Vein endothelial cell (primary cell): ENCODE results near the gene YIPF3. TPM values are rescaled to one million over a fixed set of nuclear protein-coding genes. Genes with fewer than 3 reads are reported as not detected.

Experiments used
- small RNA-seq: library from RNA; depleted of rRNA; stranded (forward); fragments of <200 nt; gene quantifications from one replicate; pipeline ENCODE3, GENCODE V24; 2012
- total RNA-seq: library from RNA; depleted of rRNA; stranded (reverse); fragments of >200 nt; gene quantifications from 2 replicates; pipeline ENCODE4 v1.2.3, GENCODE V29; 2012

The YIPF3 gene
- 131 and 133 TPM in 2 replicates for total RNA-seq

DNA sequence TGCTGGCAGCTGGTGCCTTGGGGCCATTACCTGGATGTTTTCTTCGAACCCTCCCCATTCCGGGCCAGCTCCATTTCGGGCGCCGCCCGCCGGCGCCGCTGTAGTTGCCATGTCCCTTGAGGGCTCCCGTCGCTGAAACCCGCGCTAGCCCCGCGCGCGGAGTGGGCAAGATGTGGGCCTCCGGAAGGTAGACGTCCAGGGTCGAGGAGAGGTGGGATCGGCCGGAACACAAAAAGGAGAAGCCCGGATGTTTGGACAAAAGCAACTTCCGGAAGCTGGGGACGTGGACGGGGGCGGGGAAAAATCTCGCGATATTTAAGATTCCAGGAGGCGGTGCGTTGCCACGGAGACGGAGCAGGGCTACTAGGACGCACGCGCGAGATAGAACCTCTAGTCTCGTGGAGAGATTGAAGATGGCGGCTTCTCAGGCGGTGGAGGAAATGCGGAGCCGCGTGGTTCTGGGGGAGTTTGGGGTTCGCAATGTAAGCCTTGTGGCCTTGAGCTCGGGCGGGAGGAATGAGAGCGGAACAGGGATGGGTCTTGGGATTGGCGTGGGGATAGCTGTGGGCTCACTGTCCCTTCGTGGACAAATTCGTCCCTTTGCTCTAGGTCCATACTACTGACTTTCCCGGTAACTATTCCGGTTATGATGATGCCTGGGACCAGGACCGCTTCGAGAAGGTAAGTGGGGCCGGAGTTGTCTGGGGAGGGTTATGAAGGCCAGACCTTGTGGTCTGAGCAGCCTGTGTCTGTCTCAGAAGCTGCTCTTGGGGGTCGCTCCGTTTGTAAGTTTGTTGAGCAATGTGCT, at the start of gene YIPF3, which contains the start of gene POLR1C:
Gene YIPF3 (minus strand): TSS at position 230 of the 808 bp plus-strand sequence. CDS start 119 bp downstream, at position 111.
Gene POLR1C (plus strand): TSS at position 393 of the 808 bp plus-strand sequence. CDS start 21 bp downstream, at position 414.

DNA sequence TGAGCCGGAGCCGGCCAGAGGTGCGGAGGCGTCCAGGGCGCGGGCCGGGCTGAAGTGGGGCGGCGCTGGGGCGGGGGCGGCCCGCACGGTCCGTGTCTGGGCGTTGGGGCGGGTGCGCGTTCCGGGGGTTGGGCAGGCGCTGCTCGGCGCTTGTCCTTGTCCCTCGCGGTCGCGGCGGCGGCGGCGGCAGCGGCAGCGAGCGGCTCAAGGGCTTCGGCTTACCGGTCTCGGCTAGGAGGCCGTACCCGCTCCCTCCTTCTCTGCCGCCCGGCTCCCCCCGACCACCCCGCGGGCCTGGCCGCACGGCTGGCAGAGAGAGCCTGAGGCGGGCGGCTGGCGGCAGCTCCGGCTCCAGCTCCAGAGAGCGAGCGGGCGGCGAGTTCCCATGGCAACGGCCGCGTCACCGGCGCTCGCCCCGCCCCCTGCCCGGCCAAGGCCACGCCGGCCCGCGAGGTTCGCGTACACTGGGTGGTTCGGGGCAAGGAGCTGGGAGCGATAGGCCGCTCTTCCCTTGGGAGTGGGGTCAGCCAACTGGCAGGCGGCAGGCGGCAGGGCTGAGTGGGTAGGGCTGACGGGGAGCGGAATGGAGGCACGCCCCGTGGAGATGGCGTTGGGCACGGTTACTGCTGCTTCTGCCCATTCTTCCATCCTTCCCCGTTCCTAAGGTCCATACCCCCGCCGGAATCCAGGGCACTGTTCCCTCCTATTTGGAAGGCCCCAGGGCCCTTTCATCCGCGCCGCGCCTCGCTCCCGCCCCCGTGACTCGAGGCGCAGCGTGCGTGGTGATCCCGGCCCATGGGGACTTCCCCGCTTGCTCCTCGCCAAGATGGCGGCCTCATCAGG, 6.5 kb downstream of the YIPF3 start, which contains the start of gene LRRC73:
Gene LRRC73 (minus strand): TSS at position 363 of the 843 bp plus-strand sequence. CDS start 561 bp downstream, outside the sequence.

DNA sequence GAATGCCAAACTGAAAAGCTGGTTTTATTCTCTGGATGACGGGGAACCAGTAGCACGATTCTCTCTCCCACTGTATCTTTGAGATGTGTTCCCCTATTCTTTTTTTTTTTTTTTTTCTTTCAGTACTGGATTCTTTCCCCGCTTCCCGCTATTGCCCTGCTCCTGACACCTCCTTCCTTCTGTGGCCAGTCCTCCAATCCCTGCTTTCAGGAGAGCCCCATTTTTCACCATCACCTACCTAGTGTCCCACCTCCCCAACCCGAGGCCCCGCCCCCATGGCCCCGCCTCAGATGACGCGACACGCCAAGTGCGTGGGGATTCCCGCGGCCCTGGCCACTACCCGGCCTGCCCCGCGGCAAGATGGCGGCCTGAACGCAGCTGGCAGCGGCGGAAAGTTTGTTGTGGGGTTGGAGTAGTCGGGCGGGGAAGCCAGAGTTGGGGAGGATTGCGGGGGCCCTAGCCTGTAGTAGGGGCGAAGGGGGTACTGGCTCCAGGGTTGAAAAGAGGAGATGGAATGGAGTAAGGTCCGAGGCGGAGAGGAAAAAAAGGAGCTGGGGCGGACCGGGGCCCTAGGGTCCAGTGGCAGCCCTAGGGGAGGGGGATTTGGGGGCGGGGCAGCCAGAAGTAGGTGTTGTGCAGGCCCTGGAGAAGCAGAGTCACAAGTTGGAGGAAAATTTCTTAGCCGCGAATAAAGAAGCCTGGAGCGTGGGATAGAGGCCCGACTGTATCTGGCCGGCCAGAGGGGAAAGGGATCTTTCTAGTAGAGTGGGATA, 39.3 kb downstream of the YIPF3 start, which contains the start of gene TJAP1:
Gene TJAP1 (plus strand): TSS at position 336 of the 773 bp plus-strand sequence. CDS start 21,432 bp downstream, outside the sequence.

Small RNAs within 50 kb of the gene (small RNA-seq; reads per million reads assigned to genes)
- not detected for gene RF00426
- gene RNU6-1113P = not detected

Other genes with a start within 250 kb of the YIPF3 start
- gene SLC22A7, start 218.7 kb downstream of the YIPF3 start, total RNA-seq = not detected in 2 replicates
- not detected in 2 replicates for gene CRIP3, start 208.1 kb downstream of the YIPF3 start, total RNA-seq
- gene ZNF318, start 147.3 kb downstream of the YIPF3 start, total RNA-seq = 8.8 and 9.6 TPM in 2 replicates
- gene ABCC10, start 89.4 kb downstream of the YIPF3 start, total RNA-seq = 21.1 and 23.8 TPM in 2 replicates
- 0.33 TPM in 1 of 2 replicates, not detected in the other for gene DLK2, start 61.4 kb downstream of the YIPF3 start, total RNA-seq
- gene TJAP1, start 39.4 kb downstream of the YIPF3 start, total RNA-seq = 15.4 and 16.0 TPM in 2 replicates
- 0.19 and 0.65 TPM in 2 replicates for gene LRRC73, start 6.6 kb downstream of the YIPF3 start, total RNA-seq
- 34.9 and 39.5 TPM in 2 replicates for gene POLR1C, start 163 bp upstream of the YIPF3 start, total RNA-seq
- gene XPO5, start 59.1 kb upstream of the YIPF3 start, total RNA-seq = 37.2 and 41.0 TPM in 2 replicates
- gene POLH, start 59.3 kb upstream of the YIPF3 start, total RNA-seq = 28.7 and 38.1 TPM in 2 replicates
- gene GTPBP2, start 112.3 kb upstream of the YIPF3 start, total RNA-seq = 48.7 and 51.8 TPM in 2 replicates
- 37.6 and 49.6 TPM in 2 replicates for gene MAD2L1BP, start 118.9 kb upstream of the YIPF3 start, total RNA-seq
- gene RSPH9, start 128.1 kb upstream of the YIPF3 start, total RNA-seq = under 0.01 and 0.19 TPM in 2 replicates
- gene MRPS18A, start 170.9 kb upstream of the YIPF3 start, total RNA-seq = 44.1 and 55.5 TPM in 2 replicates